Gastroesophageal sphincter (tissue), 4 donors: ENCODE data around the gene TBC1D5. TPM values are rescaled to one million over a fixed set of nuclear protein-coding genes. Genes with fewer than 3 reads are reported as not detected.

ENCODE experiments used
- ATAC-seq: fragments of 150-250 bp; one replicate; pipeline ENCODE4 v1.9.1; 2016; ENCODE audit warnings: mild to moderate bottlenecking, moderate library complexity
- H3K27ac ChIP-seq, 4 donors: fragments of 200-600 bp; sonication (generic) in 3 of 4; 1 replicate in 3 of 4; 2 replicates in 1 of 4; pipeline ENCODE4 v1.5.1; 2016 to 2019
- H3K27me3 ChIP-seq: fragments of 200-600 bp; sonication (generic); one replicate; pipeline ENCODE4 v1.5.1; 2019
- H3K36me3 ChIP-seq, 2 donors: fragments of 200-600 bp; sonication (generic); one replicate each; pipeline ENCODE4 v1.5.1; 2019; ENCODE audit warnings: control low read depth in 1 of 2
- H3K4me1 ChIP-seq, 3 donors: fragments of 200-600 bp; sonication (generic); 1 replicate in 2 of 3; 2 replicates in 1 of 3; pipeline ENCODE4 v1.5.1; 2016 to 2019; ENCODE audit warnings: control low read depth in 2 of 3
- H3K4me3 ChIP-seq, 2 donors: fragments of 200-600 bp; sonication (generic); one replicate each; pipeline ENCODE4 v1.5.1; 2019; ENCODE audit warnings: mild to moderate bottlenecking in 1 of 2, moderate library complexity in 1 of 2
- H3K9me3 ChIP-seq, 3 donors: fragments of 200-600 bp; sonication (generic); one replicate each; pipeline ENCODE4 v1.5.1; 2017 to 2019; ENCODE audit warnings: control low read depth in 2 of 3
- CTCF ChIP-seq, 4 experiments: fragments of 200-600 bp in 2 of 4; fragments of 450-650 bp in 2 of 4; sonication (generic) in 1 of 4; IDR thresholded peaks; one replicate each; pipeline ENCODE4 v1.5.1; 2017 to 2019; ENCODE audit warnings: antibody characterized with exemption in 4 of 4, mild to moderate bottlenecking in 2 of 4, moderate library complexity in 2 of 4
- EP300 ChIP-seq: sonication (generic); formaldehyde crosslinking; IDR thresholded peaks from one replicate; pipeline ENCODE4 v1.6.1; 2017; ENCODE audit warnings: antibody characterized with exemption, mild to moderate bottlenecking
- POLR2A ChIP-seq, 2 donors: fragments of 450-650 bp; IDR thresholded peaks; one replicate each; pipeline ENCODE4 v1.6.1; 2017; ENCODE audit warnings: antibody characterized with exemption in 2 of 2, mild to moderate bottlenecking in 2 of 2, moderate library complexity in 1 of 2
- POLR2AphosphoS5 ChIP-seq: sonication (generic); formaldehyde crosslinking; IDR thresholded peaks from one replicate; pipeline ENCODE4 v1.6.1; 2017; ENCODE audit warnings: antibody characterized with exemption
- whole genome bisulfite sequencing, 2 donors: methylation state at CpG; one replicate each; pipeline ENCODE4 v1.1.5; 2018; ENCODE audit warnings: low coverage in 1 of 2; 5-methylcytosine and 5-hydroxymethylcytosine counted together
- total RNA-seq, 4 donors: library from RNA; depleted of rRNA; stranded (reverse); fragments of >200 nt; gene quantifications; one replicate each; pipeline ENCODE4 v1.1.0, GENCODE V29; 2016

The TBC1D5 gene
- total RNA-seq, 4 donors from 2014 or later: 59.5 to 66.6 (median 61.6) TPM

- H3K27me3 ChIP-seq: no peaks in the 10 kb centered on the region
- 88 to 100% methylated on average over 1 of the region's 1 CpG for WGBS, 2 donors
- H3K27ac ChIP-seq: no peak overlapping the region
- H3K4me3 ChIP-seq: no peak overlapping the region
- no peaks in the 10 kb centered on the region for H3K36me3 ChIP-seq
- no peak for ATAC-seq
- no peaks in the 10 kb centered on the region for H3K4me1 ChIP-seq
- TF ChIP-seq CTCF (IDR thresholded peaks at IDR 0.05): no peak
- no peak for TF ChIP-seq POLR2A (IDR thresholded peaks at IDR 0.05)
- TF ChIP-seq POLR2AphosphoS5: no peak
- no peak for TF ChIP-seq EP300
- no peaks in the 10 kb centered on the region for H3K9me3 ChIP-seq
These were observed 54.9 kb downstream of the TBC1D5 start for GRCh38 chr3:17687566-17687965.

GRCh38 chr3:17686613-17687012, 55.8 kb downstream of the TBC1D5 start:
- Histone ChIP-seq H3K36me3 (no peaks in the 10 kb centered on the region), H3K4me3 (no peak overlapping the region), H3K9me3 (no peaks in the 10 kb centered on the region), H3K4me1 (no peaks in the 10 kb centered on the region), H3K27ac (no peak overlapping the region), H3K27me3 (no peaks in the 10 kb centered on the region)
- WGBS, 2 donors: 88% methylated on average over 1 of the region's 1 CpG; no CpG with 5 or more reads in 1 of the 2 donors
- no peak for TF ChIP-seq CTCF (IDR thresholded peaks at IDR 0.05)
- no peak for TF ChIP-seq POLR2A (IDR thresholded peaks at IDR 0.05)
- TF ChIP-seq EP300: no peak
- TF ChIP-seq POLR2AphosphoS5: no peak
- no peak for ATAC-seq

GRCh38 chr3:17683542-17684207, 58.8 kb downstream of the TBC1D5 start:
- TF ChIP-seq EP300 (no peak), CTCF (IDR thresholded peaks at IDR 0.05) (no peak), POLR2A (IDR thresholded peaks at IDR 0.05) (no peak), POLR2AphosphoS5 (no peak)
- Histone ChIP-seq H3K9me3 (no peaks in the 10 kb centered on the region), H3K4me1 (peaks cover 0 to 6% (median 0%) of the 10 kb centered on the region in 3 donors), H3K27ac (no peak overlapping the region), H3K4me3 (no peak overlapping the region), H3K27me3 (no peaks in the 10 kb centered on the region), H3K36me3 (no peaks in the 10 kb centered on the region)
- WGBS, 2 donors: 84 to 86% methylated on average over 3 to 4 of the region's 4 CpGs
- ATAC-seq: no peak

GRCh38 chr3:17680530-17680929, 61.9 kb downstream of the TBC1D5 start:
- no peaks in the 10 kb centered on the region for H3K27me3 ChIP-seq
- H3K27ac ChIP-seq: no peak overlapping the region
- no peaks in the 10 kb centered on the region for H3K36me3 ChIP-seq
- peaks cover 0 to 6% (median 0%) of the 10 kb centered on the region in 3 donors for H3K4me1 ChIP-seq
- no peak for ATAC-seq
- H3K9me3 ChIP-seq: no peaks in the 10 kb centered on the region
- no peak overlapping the region for H3K4me3 ChIP-seq
- TF ChIP-seq EP300 (no peak), CTCF (IDR thresholded peaks at IDR 0.05) (no peak), POLR2A (IDR thresholded peaks at IDR 0.05) (no peak), POLR2AphosphoS5 (no peak)

GRCh38 chr3:17678116-17678741, 64.2 kb downstream of the TBC1D5 start:
- H3K9me3 ChIP-seq: no peaks in the 10 kb centered on the region
- H3K27ac ChIP-seq: no peak overlapping the region
- no peaks in the 10 kb centered on the region for H3K36me3 ChIP-seq
- H3K27me3 ChIP-seq: no peaks in the 10 kb centered on the region
- no peak for TF ChIP-seq POLR2AphosphoS5
- TF ChIP-seq CTCF (IDR thresholded peaks at IDR 0.05): no peak
- TF ChIP-seq EP300: no peak
- TF ChIP-seq POLR2A (IDR thresholded peaks at IDR 0.05): no peak
- H3K4me3 ChIP-seq: no peak overlapping the region
- H3K4me1 ChIP-seq: peaks cover 0 to 6% (median 0%) of the 10 kb centered on the region in 3 donors
- no peak for ATAC-seq
